ENCODE data around the gene LIMS1.
"Not testable (repeated sequence)": the region's sequence is repeated elsewhere in the genome, so short reads cannot be mapped to it uniquely, and the experiment has no call there.

The LIMS1 gene

DNA sequence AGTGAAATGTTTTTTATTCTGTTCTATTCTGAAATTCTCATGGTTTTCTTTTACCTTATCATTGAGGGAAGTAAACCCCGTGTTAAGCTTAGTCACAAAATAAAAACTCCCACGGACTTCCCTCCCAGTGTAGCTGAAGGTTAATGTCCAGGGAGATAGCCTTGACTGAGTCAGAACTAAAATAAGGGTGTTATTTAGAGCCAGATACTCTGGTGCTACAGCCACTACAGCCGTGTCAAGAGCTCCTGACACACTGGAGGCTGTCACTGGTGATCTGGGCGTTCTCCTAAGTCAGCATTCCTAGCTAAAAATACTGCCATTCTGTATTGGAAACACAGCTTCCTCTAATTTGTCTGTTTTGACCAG, 103.0 kb downstream of the LIMS1 start:
- DNase-seq = peak in 1 of 2 donors; percentile 67

DNA sequence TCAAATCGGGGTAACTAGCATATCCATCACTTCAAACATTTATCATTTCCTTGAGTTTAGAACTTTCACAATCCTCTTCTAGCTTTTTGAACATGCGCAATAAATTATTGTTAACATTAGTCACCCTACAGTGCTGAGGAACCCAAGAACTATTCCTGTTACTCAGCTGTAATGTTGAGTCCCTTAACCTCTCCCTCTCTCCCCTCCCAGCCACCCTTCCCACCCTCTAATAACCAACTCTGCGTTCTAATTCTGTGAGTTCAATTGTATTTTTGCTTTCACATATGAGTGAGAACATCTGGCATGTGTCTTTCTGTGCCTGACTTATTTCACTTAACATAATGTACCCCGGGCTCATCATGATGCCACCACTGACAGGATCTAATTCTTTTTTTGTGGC, 106.5 kb downstream of the LIMS1 start:
- DNase-seq = no peak

GRCh38 chr2:108641756-108642155, 107.5 kb downstream of the LIMS1 start:
- DNase-seq = no peak

DNA sequence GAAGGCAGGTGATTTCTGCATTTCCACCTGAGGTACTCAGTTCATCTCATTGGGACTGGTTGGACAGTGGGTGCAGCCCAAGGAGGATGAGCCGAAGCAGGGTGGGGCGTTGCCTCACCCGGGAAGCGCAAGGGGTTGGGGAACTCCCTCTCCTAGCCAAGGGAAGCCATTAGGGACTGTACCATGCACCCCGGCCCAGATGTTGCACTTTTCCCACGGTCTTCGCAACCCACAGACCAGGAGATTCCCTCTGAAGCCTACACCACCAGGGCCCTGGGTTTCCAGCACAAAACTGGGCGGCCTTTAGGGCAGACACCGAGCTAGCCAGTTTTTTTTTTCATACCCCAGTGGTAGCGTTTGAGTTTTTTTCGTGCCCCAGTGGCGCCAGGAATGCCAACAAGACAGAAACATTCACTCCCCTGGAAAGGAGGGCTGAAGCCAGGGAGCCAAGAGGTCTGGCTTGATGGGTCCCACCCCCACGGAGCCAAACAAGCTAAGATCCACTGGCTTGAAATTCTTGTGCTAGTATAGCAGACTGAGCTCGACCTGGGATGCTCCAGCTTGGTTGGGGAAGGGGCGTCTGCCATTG, 109.1 kb downstream of the LIMS1 start:
- no peak for DNase-seq

- DNase-seq = not testable (repeated sequence)
Measured at GRCh38 chr2:108643862-108644261, 109.6 kb downstream of the LIMS1 start.

- DNase-seq = not testable (repeated sequence)
Measured at GRCh38 chr2:108644446-108644845, 110.2 kb downstream of the LIMS1 start.

- DNase-seq = not testable (repeated sequence)
Measured at GRCh38 chr2:108648796-108649195, 114.5 kb downstream of the LIMS1 start.

DNA sequence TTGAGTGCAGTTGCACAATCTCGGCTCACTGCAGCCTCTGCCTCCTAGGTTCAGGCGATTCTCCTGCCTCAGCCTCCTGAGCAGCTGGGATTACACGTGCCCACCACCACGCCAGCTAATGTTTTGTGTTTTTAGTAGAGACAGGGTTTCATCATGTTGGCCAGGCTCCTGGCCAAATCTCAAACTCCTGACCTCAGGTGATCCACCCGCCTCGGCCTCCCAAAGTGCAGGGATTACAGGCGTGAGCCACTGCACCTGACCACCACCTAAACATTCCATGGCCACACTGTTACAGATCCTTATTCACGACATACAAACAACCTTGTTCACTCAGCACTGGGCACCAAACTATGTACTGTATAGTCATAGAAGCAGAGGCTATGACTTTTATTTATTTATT, 116.2 kb downstream of the LIMS1 start:
- not testable (repeated sequence) for DNase-seq

GRCh38 chr2:108651468-108651867, 117.2 kb downstream of the LIMS1 start:
- peak in 1 of 2 donors; percentile 43 for DNase-seq

DNA sequence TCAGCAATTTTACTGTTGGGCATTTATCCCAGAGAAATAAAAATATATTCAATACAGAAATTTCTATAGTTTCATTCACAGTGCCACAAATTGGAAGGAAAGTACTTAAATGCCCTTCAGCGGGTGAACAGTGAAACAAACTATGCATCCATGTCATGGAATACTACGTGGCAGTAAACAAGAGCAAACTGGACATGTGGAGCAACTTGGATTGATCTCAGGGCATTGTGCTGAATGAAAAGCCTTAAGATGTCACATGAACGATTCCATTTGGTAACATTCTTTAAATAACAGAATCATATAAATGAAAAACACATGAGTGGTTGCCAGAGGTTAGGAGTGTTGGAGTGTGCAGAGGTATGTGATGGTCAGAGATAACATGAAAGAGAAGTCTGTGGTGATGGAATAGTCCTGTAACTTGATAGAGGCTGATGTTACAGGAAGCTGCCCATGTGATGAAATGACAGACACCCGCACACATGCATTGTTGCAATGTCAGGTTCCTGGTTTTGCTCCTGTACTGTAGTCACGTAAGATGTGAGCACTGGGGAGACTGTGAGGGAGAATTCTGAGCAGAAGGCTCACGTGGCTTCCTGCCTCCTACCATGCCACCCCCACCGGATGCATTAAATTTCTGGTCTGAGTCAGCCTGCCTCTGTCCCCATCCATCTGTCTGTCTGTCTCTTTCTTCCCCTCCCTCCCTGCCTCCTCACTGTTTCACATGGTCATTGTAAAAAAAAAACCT, 118.1 kb downstream of the LIMS1 start:
- DNase-seq = peak; percentile 58 to 76

DNA sequence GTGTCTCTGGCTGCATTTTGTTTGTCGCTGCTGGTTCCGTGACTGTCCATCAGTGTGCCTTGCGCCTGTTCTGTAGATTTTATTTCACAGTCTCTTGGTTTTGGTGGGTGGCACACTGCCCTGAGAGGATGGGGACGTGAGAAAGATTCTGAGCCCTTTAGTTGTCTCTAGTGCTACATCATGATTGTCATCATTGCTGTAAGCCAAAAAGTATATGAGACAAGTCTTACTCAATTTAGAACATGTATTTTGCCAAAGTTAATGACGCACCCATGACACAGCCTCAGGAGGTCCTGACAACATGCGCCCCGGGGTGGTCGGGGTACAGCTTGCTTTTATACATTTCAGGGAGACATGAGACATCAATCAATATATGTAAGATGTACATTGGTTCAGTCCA, 119.2 kb downstream of the LIMS1 start:
- DNase-seq = not testable (repeated sequence)

GRCh38 chr2:108653849-108654248, 119.6 kb downstream of the LIMS1 start:
- not testable (repeated sequence) for DNase-seq

- DNase-seq = not testable (repeated sequence)
Measured at GRCh38 chr2:108654521-108655125, 120.4 kb downstream of the LIMS1 start.

GRCh38 chr2:108655270-108655669, 121.0 kb downstream of the LIMS1 start:
- DNase-seq = not testable (repeated sequence)

GRCh38 chr2:108656282-108656681, 122.0 kb downstream of the LIMS1 start:
- DNase-seq = not testable (repeated sequence)

DNA sequence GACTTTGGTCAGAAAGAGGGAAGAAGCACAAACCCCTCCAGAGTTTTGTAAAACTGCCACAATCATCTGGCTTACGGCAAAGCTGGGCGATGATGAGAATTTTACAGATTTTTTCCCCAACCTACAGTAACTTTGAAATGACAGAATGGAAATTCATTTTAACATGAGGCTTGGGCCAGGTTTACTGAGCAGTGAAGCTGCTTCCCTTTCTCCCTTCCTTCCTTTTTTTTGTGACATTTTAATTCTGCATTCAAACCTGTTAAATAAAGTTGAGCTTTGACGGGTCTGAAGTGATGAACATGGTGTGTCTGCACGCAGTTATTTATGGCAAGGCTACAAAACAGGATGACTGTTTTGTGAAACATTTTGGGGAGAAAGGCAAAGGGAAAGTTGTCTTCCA, 123.2 kb downstream of the LIMS1 start:
- DNase-seq = not testable (repeated sequence)

GRCh38 chr2:108658553-108658952, 124.3 kb downstream of the LIMS1 start:
- DNase-seq = not testable (repeated sequence)

DNA sequence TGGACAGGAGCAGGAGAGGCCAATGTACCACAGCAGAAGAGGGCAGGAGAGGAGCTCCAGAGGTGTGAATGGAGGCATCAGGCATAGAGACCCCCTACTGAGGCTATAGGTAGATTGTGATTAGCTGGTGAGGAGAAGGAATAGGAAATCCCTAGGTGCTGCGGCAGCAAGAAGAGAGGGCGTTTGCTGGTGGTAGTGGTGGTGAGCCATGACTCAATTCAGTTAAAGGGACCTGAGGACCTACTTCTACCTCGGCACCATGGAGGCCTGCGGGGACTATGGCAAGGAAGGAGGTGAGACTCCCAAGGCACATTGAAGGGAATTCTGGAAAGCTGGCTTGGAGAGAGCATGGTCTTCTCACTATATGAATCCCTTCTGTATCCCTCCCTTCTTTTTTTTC, 127.2 kb downstream of the LIMS1 start:
- DNase-seq = not testable (repeated sequence)

DNA sequence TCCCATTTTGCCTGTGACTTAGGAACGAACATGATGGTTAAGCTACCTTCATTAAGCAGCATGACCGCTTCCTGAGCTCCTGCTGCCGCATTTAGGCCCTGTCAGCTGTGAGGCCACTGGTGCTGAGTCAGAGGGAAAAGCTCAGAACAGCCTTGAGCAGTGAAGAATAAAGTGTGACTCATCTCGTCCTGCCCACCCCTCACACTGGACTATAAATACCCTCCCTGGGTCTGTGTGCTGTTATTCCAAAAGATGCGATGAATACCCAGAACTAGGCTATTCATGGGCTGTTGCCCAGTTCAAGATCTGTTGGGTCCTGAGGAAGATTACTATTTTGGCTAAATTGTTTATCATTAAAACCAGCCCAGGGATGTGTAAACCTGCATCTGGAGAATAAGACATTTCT, 127.9 kb downstream of the LIMS1 start:
- DNase-seq = not testable (repeated sequence)

- not testable (repeated sequence) for DNase-seq
Measured at GRCh38 chr2:108663346-108663745, 129.1 kb downstream of the LIMS1 start.

- not testable (repeated sequence) for DNase-seq
Measured at GRCh38 chr2:108664089-108664488, 129.8 kb downstream of the LIMS1 start.

- DNase-seq = not testable (repeated sequence)
Measured at GRCh38 chr2:108664979-108665378, 130.7 kb downstream of the LIMS1 start.

DNA sequence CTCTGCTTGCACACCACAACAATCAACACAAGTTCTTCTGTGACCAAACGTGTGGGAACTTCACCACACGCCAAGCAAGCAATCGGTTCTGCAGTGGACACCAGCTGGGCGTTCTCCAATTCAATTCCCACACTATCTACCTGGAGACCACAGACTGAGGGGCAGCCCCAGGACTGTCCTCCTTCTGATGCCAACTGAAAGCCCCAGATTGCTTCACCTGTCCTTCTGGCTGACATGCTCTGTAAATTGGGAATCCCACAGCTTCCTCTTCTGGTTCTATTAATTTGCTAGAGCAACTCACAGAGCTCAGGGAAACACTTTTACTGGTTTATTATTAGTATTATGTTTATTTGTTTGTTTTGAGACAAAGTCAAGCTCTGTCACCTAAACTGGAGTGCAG, 131.7 kb downstream of the LIMS1 start:
- DNase-seq = not testable (repeated sequence)

DNA sequence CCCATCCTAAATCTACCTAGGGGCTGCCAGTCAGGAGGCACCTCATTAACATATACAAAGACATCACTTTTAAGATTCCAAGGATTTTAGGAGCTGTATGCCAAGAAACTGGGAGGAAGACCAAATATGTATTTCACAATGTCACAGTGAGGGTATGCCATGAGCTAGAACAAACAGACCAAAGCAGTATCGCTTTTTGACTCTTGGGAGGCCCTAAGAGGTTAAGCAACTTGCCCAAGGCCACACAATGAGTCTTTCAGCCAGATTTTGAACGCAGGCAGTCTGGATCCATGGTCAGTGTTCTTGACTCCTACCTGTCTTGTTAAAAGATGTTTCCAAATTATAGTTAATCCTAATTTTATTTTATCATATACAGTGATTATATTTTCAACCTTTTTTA, 132.9 kb downstream of the LIMS1 start:
- not testable (repeated sequence) for DNase-seq
